Fibroblast of gingiva (primary cell): ENCODE measurements around the gene S100A12.
A peak's percentile ranks its signal among the peaks of the same experiment; 100 is the strongest.
"Not testable (repeated sequence)": the region's sequence is repeated elsewhere in the genome, so short reads cannot be mapped to it uniquely, and the experiment has no call there.

Experiments used
- DNase-seq: peaks from one replicate; pipeline ENCODE4 v3.0.0-alpha.2; 2011; ENCODE audit warnings: low read depth

The S100A12 gene

GRCh38 chr1:153375511-153375910 is at the start of gene S100A12:
TSS of gene S100A12 (minus strand) at chr1:153375621. CDS start at chr1:153374592, 1,029 bp downstream.
- peak; percentile 72 for DNase-seq

- peak; percentile 34 for DNase-seq
These were observed 47.1 kb upstream of the S100A12 start for GRCh38 chr1:153422450-153423068.

- DNase-seq, result no peak
These were observed 44.9 kb upstream of the S100A12 start for GRCh38 chr1:153420306-153420705.

- not testable (repeated sequence) for DNase-seq
These were observed 44.0 kb upstream of the S100A12 start for GRCh38 chr1:153419436-153419793.

GRCh38 chr1:153418758-153419435 is 43.5 kb upstream of the S100A12 start:
- not testable (repeated sequence) for DNase-seq

GRCh38 chr1:153417136-153417888 is 41.9 kb upstream of the S100A12 start:
- DNase-seq, result no peak

GRCh38 chr1:153415850-153416570 is 40.6 kb upstream of the S100A12 start, which contains the start of gene S100A7A:
TSS of gene S100A7A (plus strand) at chr1:153416520. CDS start at chr1:153418083, 1,563 bp downstream.
- DNase-seq, result no peak

GRCh38 chr1:153413961-153414360 is 38.5 kb upstream of the S100A12 start:
- DNase-seq, result not testable (repeated sequence)

GRCh38 chr1:153407274-153407673 is 31.9 kb upstream of the S100A12 start:
- DNase-seq, result not testable (repeated sequence)

GRCh38 chr1:153405825-153406599 is 30.6 kb upstream of the S100A12 start:
- not testable (repeated sequence) for DNase-seq

GRCh38 chr1:153404768-153405167 is 29.3 kb upstream of the S100A12 start:
- no peak for DNase-seq

- DNase-seq, result no peak
These were observed 28.7 kb upstream of the S100A12 start for GRCh38 chr1:153404086-153404635.

GRCh38 chr1:153403421-153404085 is 28.1 kb upstream of the S100A12 start:
- no peak for DNase-seq

GRCh38 chr1:153402226-153402625 is 26.8 kb upstream of the S100A12 start:
- no peak for DNase-seq

- DNase-seq, result no peak
These were observed 26.0 kb upstream of the S100A12 start for GRCh38 chr1:153401461-153401860.

GRCh38 chr1:153400244-153400643 is 24.8 kb upstream of the S100A12 start:
- no peak for DNase-seq

- DNase-seq, result no peak
These were observed 24.1 kb upstream of the S100A12 start for GRCh38 chr1:153399401-153400055.

- DNase-seq, result no peak
These were observed 22.7 kb upstream of the S100A12 start for GRCh38 chr1:153397924-153398651.
